K562 (cell line): ENCODE measurements around the gene OXT. TPM values are rescaled to one million over a fixed set of nuclear protein-coding genes. Genes with fewer than 3 reads are reported as not detected.

ENCODE experiments used
- CBX2 ChIP-seq: fragments of 200-600 bp; sonication (generic); IDR thresholded peaks from one replicate; pipeline ENCODE4 v1.6.1; 2012; ENCODE audit warnings: mild to moderate bottlenecking, low read length, inconsistent platforms; ENCODE audit not compliant: insufficient read depth, poor library complexity, severe bottlenecking
- CEBPB ChIP-seq: fragments of 450-650 bp; IDR thresholded peaks from 2 replicates; pipeline ENCODE4 v1.6.1; 2016; ENCODE audit warnings: missing genetic modification characterization, missing compliant biosample characterization
- ETV6 ChIP-seq, 3 experiments: fragments of 150-350 bp in 1 of 3; sonication (generic) in 1 of 3; formaldehyde crosslinking in 1 of 3; IDR thresholded peaks; 2 replicates each; pipeline versions ENCODE4 v1.6.1 to v1.8.0; 2014 to 2022; ENCODE audit warnings: borderline replicate concordance in 2 of 3, low read depth in 2 of 3, antibody characterized with exemption in 1 of 3, low read length in 1 of 3, mild to moderate bottlenecking in 1 of 3, missing genetic modification reagents in 1 of 3
- FOSL1 ChIP-seq: fragments of 200-800 bp; sonication (Bioruptor generic); conservative IDR thresholded peaks from 2 replicates; pipeline ENCODE4 v1.6.1; 2016; ENCODE audit warnings: missing genetic modification characterization, missing compliant biosample characterization
- HDAC1 ChIP-seq, 2 experiments: fragments of 450-650 bp; IDR thresholded peaks; 2 replicates each; pipeline ENCODE4 v1.6.1; 2016 to 2017; ENCODE audit warnings: inconsistent platforms in 1 of 2, mild to moderate bottlenecking in 1 of 2, moderate library complexity in 1 of 2
- ILF3 ChIP-seq: fragments of 450-650 bp; IDR thresholded peaks from 2 replicates; pipeline ENCODE4 v1.6.1; 2018; ENCODE audit warnings: antibody characterized with exemption, mild to moderate bottlenecking, moderate library complexity, borderline replicate concordance
- NBN ChIP-seq: fragments of 450-650 bp; IDR thresholded peaks from 2 replicates; pipeline ENCODE4 v1.6.1; 2016; ENCODE audit warnings: low read depth, mild to moderate bottlenecking
- POLR2H ChIP-seq: IDR thresholded peaks from 2 replicates; pipeline ENCODE4 v1.6.1; 2016; ENCODE audit warnings: missing genetic modification characterization, low read depth, mild to moderate bottlenecking, control low read depth, missing compliant biosample characterization, moderate library complexity
- TOE1 ChIP-seq, 2 experiments: fragments of 450-650 bp in 1 of 2; sonication (generic) in 1 of 2; formaldehyde crosslinking in 1 of 2; IDR thresholded peaks; 2 replicates each; pipeline versions ENCODE4 v1.7.1 to v1.8.0; 2016 to 2022; ENCODE audit warnings: borderline replicate concordance in 2 of 2, mild to moderate bottlenecking in 2 of 2, antibody characterized with exemption in 1 of 2, inconsistent platforms in 1 of 2, low read depth in 1 of 2, missing genetic modification reagents in 1 of 2, moderate library complexity in 1 of 2
- XRCC4 ChIP-seq: IDR thresholded peaks from one replicate; pipeline ENCODE4 v1.6.1; 2011; ENCODE audit not compliant: insufficient read depth, insufficient read length; ENCODE audit errors: extremely low read depth
- YY1 ChIP-seq, 3 experiments: IDR thresholded peaks; 2 replicates each; pipeline ENCODE4 v1.6.1; 2011; ENCODE audit warnings: low read length in 2 of 3, mild to moderate bottlenecking in 2 of 3, moderate library complexity in 2 of 3, borderline replicate concordance in 1 of 3, control low read depth in 1 of 3, low read depth in 1 of 3; ENCODE audit not compliant: insufficient read depth in 3 of 3, insufficient replicate concordance in 2 of 3, control insufficient read depth in 1 of 3, insufficient read length in 1 of 3; ENCODE audit errors: extremely low read depth in 1 of 3
- ZBTB40 ChIP-seq, 2 experiments: fragments of 450-650 bp in 1 of 2; sonication (generic) in 1 of 2; formaldehyde crosslinking in 1 of 2; IDR thresholded peaks; 2 replicates each; pipeline versions ENCODE4 v1.7.1 to v1.9.0; 2016 to 2022; ENCODE audit warnings: inconsistent platforms in 1 of 2, mild to moderate bottlenecking in 1 of 2, missing genetic modification reagents in 1 of 2
- ZNF124 ChIP-seq: sonication (generic); formaldehyde crosslinking; IDR thresholded peaks from 2 replicates; pipeline ENCODE4 v1.8.1; 2022; ENCODE audit warnings: missing genetic modification reagents
- ZNF282 ChIP-seq: sonication (generic); formaldehyde crosslinking; IDR thresholded peaks from 2 replicates; pipeline ENCODE4 v1.8.1; 2023; ENCODE audit warnings: missing genetic modification reagents
- polyA plus RNA-seq, 8 experiments: library from polyadenylated mRNA; depleted of rRNA in 4 of 8; stranded (reverse) in 5 of 8; unstranded in 3 of 8; fragments of >200 nt; fragmentation: Nextera tagmentation in 2 of 8; fragmentation: Illumina TruSeq in 1 of 8; extraction: Ambion mirVana in 2 of 8; extraction: Trizol in 1 of 8; gene quantifications; 2 replicates each; pipeline versions ENCODE4 v1.2.1 to v1.2.3, GENCODE V29; 2011 to 2014; ENCODE audit warnings: inconsistent platforms in 1 of 8, missing spikeins in 1 of 8
- total RNA-seq, 7 experiments: library from RNA; depleted of rRNA in 6 of 7; stranded (reverse); fragments of >200 nt in 6 of 7; fragmentation: Illumina TruSeq in 2 of 7; extraction: Trizol in 2 of 7; gene quantifications; 2 replicates each; pipeline versions ENCODE4 v1.2.1 to v1.2.3, GENCODE V29; 2011 to 2021; ENCODE audit warnings: low replicate concordance in 1 of 7

OXT gene
- total and polyA plus RNA-seq, 9 of the 15 experiments (the other 6 are each of a cell fraction or from before 2014, with no cell fraction given), result not detected

GRCh38 chr20:3045042-3045815, 26.2 kb upstream of the OXT start (continued):
- TF ChIP-seq ZBTB40 (IDR thresholded peaks at IDR 0.05), result no peak
- peak; percentile 53 for TF ChIP-seq ZBTB40 (CRISPR knock-in tag; IDR thresholded peaks at IDR 0.05)
- TF ChIP-seq ILF3, result no peak
- TF ChIP-seq HDAC1 (IDR thresholded peaks at IDR 0.05), result 0 out of 4 replicates have a peak, but pooled peaks of 1 of the 2 experiments have one; percentile 1
- TF ChIP-seq ETV6 (IDR thresholded peaks at IDR 0.05; ENCODE audit: borderline replicate concordance in 1 of 2, low read depth in 2 of 2, low read length in 1 of 2), result no peak
- 0 out of 2 replicates have a peak, but pooled peaks have one; percentile 49 for TF ChIP-seq ETV6 (CRISPR knock-in tag; IDR thresholded peaks at IDR 0.05; ENCODE audit: borderline replicate concordance)
- peak; percentile 38; the same call in 1 of the 2 replicates for TF ChIP-seq CEBPB
- TF ChIP-seq CBX2, result no peak
- 0 out of 2 replicates have a peak, but pooled peaks have one; percentile 2 for TF ChIP-seq FOSL1 (tag)
- peak; percentile 45; the same call in 1 of the 2 replicates for TF ChIP-seq POLR2H (tag)
- TF ChIP-seq XRCC4, result no peak
- 0 out of 2 replicates have a peak, but pooled peaks have one; percentile 26 for TF ChIP-seq NBN
- 0 out of 2 replicates have a peak, but pooled peaks have one; percentile 37 for TF ChIP-seq ZNF282 (CRISPR knock-in tag)
- TF ChIP-seq TOE1 (IDR thresholded peaks at IDR 0.05; ENCODE audit: borderline replicate concordance), result peak; percentile 18; the same call in 1 of the 2 replicates
- no peak for TF ChIP-seq TOE1 (CRISPR knock-in tag; IDR thresholded peaks at IDR 0.05; ENCODE audit: borderline replicate concordance, low read depth)
- peak in 1 of 3 experiments; percentile 63 for TF ChIP-seq YY1 (IDR thresholded peaks at IDR 0.05; ENCODE audit: borderline replicate concordance in 1 of 3, control insufficient read depth in 1 of 3, extremely low read depth in 1 of 3, insufficient read depth in 3 of 3, insufficient read length in 1 of 3, insufficient replicate concordance in 2 of 3, low read depth in 1 of 3, low read length in 2 of 3)
- TF ChIP-seq ZNF124 (CRISPR knock-in tag), result no peak
